ENCODE data around the gene FGD2.

FGD2 gene

DNA sequence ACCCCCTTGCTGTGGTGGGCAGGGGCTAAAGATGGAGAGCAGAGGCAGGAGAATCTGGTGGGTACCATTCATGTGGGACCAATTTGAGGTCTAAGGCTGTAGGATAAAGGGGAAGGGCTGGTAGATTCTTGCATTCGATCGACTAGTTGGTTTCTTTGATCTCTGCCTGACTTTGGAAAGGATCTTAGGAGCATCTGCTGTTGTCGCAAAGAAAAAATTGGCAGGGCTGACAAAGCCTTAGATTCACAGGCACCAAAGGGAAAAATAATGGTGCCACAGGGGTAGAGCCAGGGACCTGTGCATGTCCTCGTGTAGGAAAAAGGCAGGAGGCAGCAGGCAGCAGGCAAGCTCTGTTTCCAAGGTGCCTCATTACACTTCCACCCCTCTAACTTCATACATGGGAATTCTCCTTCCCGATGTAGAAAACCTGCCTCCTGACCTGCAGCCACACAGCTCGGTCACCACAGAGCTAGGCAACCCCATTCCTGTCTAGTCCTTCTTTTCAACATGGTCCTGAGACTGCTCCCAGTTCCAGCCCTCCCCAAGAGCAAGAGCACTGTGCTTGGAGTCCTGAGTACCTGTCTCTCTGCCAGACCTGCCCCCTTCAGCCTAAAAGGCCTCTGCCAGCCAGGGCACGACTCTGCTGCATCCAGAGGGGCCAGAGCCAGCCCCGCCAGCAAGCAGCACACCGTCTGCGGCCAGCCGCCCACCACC lies 71.9 kb downstream of the FGD2 start:
- ChIA-PET CTCF (interaction anchor here (0.6 to 0.7 kb wide), 3 partner anchors 19 to 949 kb away, joined by 3 to 4 read pairs (median 3); no protein-coding TSS in a partner anchor), POLR2A (interaction anchor here (1.0 kb wide), 1 partner anchor 11 kb away, joined by 4 read pairs; no protein-coding TSS in a partner anchor)
- Histone ChIP-seq H3K36me3 (ENCODE audit: control insufficient read depth in 2 of 2, insufficient read depth in 1 of 2, low read length in 2 of 2) (no peaks in the 10 kb centered on the region), H3K4me3 (ENCODE audit: low read depth, low read length) (no peak overlapping the region), H3K27ac (ENCODE audit: extremely low read depth, low read depth, low read length) (no peak overlapping the region), H3K4me1 (ENCODE audit: control insufficient read depth, insufficient read depth, low read length) (no peaks in the 10 kb centered on the region), H3K9me3 (ENCODE audit: control insufficient read depth, insufficient read depth, low read depth, low read length) (no peaks in the 10 kb centered on the region)
- no peak for TF ChIP-seq ZNF585B (tag by site-specific recombination; IDR thresholded peaks at IDR 0.05)
- TF ChIP-seq EGR2 (tag by site-specific recombination; IDR thresholded peaks at IDR 0.05; ENCODE audit: low read depth) = peak; percentile 73; the same call in 1 of the 2 replicates

GRCh38 chr6:37077905-37078296 lies 72.4 kb downstream of the FGD2 start:
- no peaks in the 10 kb centered on the region for H3K36me3 ChIP-seq (ENCODE audit: control insufficient read depth in 2 of 2, insufficient read depth in 1 of 2, low read length in 2 of 2)
- H3K27ac ChIP-seq (ENCODE audit: extremely low read depth, low read depth, low read length) = no peak overlapping the region
- H3K4me1 ChIP-seq (ENCODE audit: control insufficient read depth, insufficient read depth, low read length) = no peaks in the 10 kb centered on the region
- TF ChIP-seq ZFHX2 (tag by site-specific recombination; conservative IDR thresholded peaks at IDR 0.05) (peak; percentile 89), ZNF350 (tag by site-specific recombination; IDR thresholded peaks at IDR 0.05) (no peak)
- no peaks in the 10 kb centered on the region for H3K9me3 ChIP-seq (ENCODE audit: control insufficient read depth, insufficient read depth, low read depth, low read length)
- ChIA-PET POLR2A (interaction anchor here (1.0 kb wide), 1 partner anchor 12 kb away, joined by 4 read pairs; no protein-coding TSS in a partner anchor), CTCF (interaction anchor here (0.6 to 0.7 kb wide), 3 partner anchors 20 to 948 kb away, joined by 3 to 5 read pairs (median 4); no protein-coding TSS in a partner anchor)
- no peak overlapping the region for H3K4me3 ChIP-seq (ENCODE audit: low read depth, low read length)

Data from HEK293 (cell line).